Brain microvascular endothelial cell (primary cell): ENCODE results near the gene LSP1.
A peak's percentile ranks its signal among the peaks of the same experiment; 100 is the strongest.

Experiments used
- DNase-seq: peaks from one replicate; pipeline ENCODE4 v3.0.0-alpha.2; 2020
- H3K27ac ChIP-seq: fragments of 250-450 bp; sonication (Bioruptor Pico); 2 replicates; pipeline ENCODE4 v1.5.1; 2020; ENCODE audit warnings: mild to moderate bottlenecking, moderate library complexity
- H3K27me3 ChIP-seq: fragments of 250-450 bp; sonication (Bioruptor Pico); replicated peaks from 2 replicates; pipeline ENCODE4 v1.5.1; 2020; ENCODE audit warnings: mild to moderate bottlenecking
- H3K36me3 ChIP-seq: fragments of 250-450 bp; sonication (Bioruptor Pico); replicated peaks from 2 replicates; pipeline ENCODE4 v1.5.1; 2020; ENCODE audit warnings: mild to moderate bottlenecking
- H3K4me3 ChIP-seq: 2 replicates; pipeline ENCODE4 v1.5.1; 2011; ENCODE audit warnings: low read depth, mild to moderate bottlenecking, control low read depth, low read length, moderate library complexity
- CTCF ChIP-seq: IDR thresholded peaks from 2 replicates; pipeline ENCODE4 v1.5.1; 2011; ENCODE audit warnings: low read depth, mild to moderate bottlenecking, moderate library complexity, low read length, control low read depth, inconsistent platforms; ENCODE audit errors: missing control alignments
- in situ Hi-C: cut with HindIII; loops from 2 replicates; pipeline ENCODE4 v1.10.0; 2017; ENCODE audit warnings: low sequenced_read_pairs, low pct_ligation_motif_present

The LSP1 gene

GRCh38 chr11:1863352-1864216 is 10.7 kb downstream of the LSP1 start:
- Histone ChIP-seq H3K27me3 (no peaks in the 10 kb centered on the region), H3K36me3 (no peaks in the 10 kb centered on the region), H3K4me3 (no peak overlapping the region)

GRCh38 chr11:1864231-1864630 is 11.3 kb downstream of the LSP1 start:
- in situ Hi-C loops, result no loop called here
- no peak overlapping the region for H3K4me3 ChIP-seq
- no peaks in the 10 kb centered on the region for H3K27me3 ChIP-seq
- DNase-seq, result no peak
- TF ChIP-seq CTCF, result no peak
- H3K36me3 ChIP-seq, result no peaks in the 10 kb centered on the region
- no peak overlapping the region for H3K27ac ChIP-seq

More at GRCh38 chr11:1863352-1864216, 10.7 kb downstream of the LSP1 start:
- DNase-seq, result peak; percentile 85
- peak overlapping the region; percentile 62 for H3K27ac ChIP-seq
- no peak for TF ChIP-seq CTCF
- in situ Hi-C loops, result no loop called here

- no peak for DNase-seq
- in situ Hi-C loops, result no loop called here
- H3K27ac ChIP-seq, result no peak overlapping the region
- no peaks in the 10 kb centered on the region for H3K36me3 ChIP-seq
- H3K27me3 ChIP-seq, result no peaks in the 10 kb centered on the region
- TF ChIP-seq CTCF, result no peak
- no peak overlapping the region for H3K4me3 ChIP-seq
These were observed 12.2 kb downstream of the LSP1 start for GRCh38 chr11:1864831-1865665.

- Histone ChIP-seq H3K36me3 (no peaks in the 10 kb centered on the region), H3K27ac (no peak overlapping the region), H3K27me3 (peaks cover 5% of the 10 kb centered on the region), H3K4me3 (no peak overlapping the region)
- in situ Hi-C loops, result no loop called here
- DNase-seq, result no peak
- no peak for TF ChIP-seq CTCF
These were observed 13.3 kb downstream of the LSP1 start for GRCh38 chr11:1866226-1866625.

- Histone ChIP-seq H3K27me3 (peaks cover 5% of the 10 kb centered on the region), H3K36me3 (no peaks in the 10 kb centered on the region)
- in situ Hi-C loops, result no loop called here
These were observed 13.9 kb downstream of the LSP1 start for GRCh38 chr11:1866776-1867175.

More at GRCh38 chr11:1866776-1867175, 13.9 kb downstream of the LSP1 start:
- H3K4me3 ChIP-seq, result no peak overlapping the region
- no peak for DNase-seq
- no peak for TF ChIP-seq CTCF
- H3K27ac ChIP-seq, result no peak overlapping the region
